B cell (primary cell): ENCODE measurements around the gene KDM6B.

ENCODE experiments used
- EZH2 ChIP-seq: IDR thresholded peaks from 2 replicates; pipeline ENCODE4 v1.6.1; 2012; ENCODE audit warnings: borderline replicate concordance, low read depth, mild to moderate bottlenecking, moderate library complexity, low read length; ENCODE audit not compliant: insufficient read depth, poor library complexity, severe bottlenecking
- TF ChIP-seq, protein P1 (sequence below): fragments of 200-600 bp; IDR thresholded peaks from one replicate; pipeline ENCODE4 v1.8.0; 2022; ENCODE audit warnings: antibody characterized with exemption, mild to moderate bottlenecking

DNA sequence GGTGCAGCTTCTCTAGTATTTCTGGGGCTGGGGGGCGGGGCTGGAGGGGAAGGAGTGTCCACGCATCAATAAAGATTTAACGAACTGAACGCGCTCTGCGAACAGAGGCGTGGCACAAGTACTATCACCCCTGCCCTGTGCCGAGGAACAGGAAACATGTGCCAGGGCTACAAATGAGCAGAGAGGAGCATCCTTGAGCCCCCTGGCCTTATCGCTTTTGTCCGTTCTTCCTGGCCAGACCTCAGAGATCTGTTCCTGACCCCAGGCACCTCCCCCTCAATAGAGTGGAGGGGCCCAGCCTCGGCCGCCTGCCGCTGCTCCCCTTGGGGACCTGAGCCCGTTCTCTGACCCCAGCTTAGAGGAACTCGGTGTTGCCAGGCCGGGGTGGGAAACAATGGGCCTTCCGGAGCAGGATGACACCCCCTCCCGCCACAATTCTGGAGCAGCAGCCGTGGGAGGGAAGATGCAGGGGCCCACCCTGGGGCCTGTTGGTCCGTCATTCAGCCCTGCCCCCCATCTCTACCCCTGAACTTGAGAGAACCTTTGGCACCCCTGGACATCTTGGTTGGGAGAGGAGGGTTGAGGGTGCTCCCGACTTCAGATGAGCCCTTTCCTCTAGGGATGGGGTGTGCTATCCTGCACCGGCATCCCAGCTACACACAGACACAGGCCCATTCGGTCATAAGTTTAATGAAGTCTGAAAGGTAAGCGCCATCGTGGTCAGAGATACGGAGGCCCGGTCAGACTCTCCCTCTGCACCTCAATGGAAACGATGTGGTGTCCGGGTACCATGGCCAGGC, 22.2 kb downstream of the KDM6B start:
- TF ChIP-seq, protein P1, sequence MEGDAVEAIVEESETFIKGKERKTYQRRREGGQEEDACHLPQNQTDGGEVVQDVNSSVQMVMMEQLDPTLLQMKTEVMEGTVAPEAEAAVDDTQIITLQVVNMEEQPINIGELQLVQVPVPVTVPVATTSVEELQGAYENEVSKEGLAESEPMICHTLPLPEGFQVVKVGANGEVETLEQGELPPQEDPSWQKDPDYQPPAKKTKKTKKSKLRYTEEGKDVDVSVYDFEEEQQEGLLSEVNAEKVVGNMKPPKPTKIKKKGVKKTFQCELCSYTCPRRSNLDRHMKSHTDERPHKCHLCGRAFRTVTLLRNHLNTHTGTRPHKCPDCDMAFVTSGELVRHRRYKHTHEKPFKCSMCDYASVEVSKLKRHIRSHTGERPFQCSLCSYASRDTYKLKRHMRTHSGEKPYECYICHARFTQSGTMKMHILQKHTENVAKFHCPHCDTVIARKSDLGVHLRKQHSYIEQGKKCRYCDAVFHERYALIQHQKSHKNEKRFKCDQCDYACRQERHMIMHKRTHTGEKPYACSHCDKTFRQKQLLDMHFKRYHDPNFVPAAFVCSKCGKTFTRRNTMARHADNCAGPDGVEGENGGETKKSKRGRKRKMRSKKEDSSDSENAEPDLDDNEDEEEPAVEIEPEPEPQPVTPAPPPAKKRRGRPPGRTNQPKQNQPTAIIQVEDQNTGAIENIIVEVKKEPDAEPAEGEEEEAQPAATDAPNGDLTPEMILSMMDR, result no peak
- TF ChIP-seq EZH2, result no peak
